HG03520 (cell line): ENCODE results near the gene LAMB2.

Experiments
- ATAC-seq: cut with Tn5 transposase; IDR thresholded peaks from one replicate; pipeline ENCODE4 v1.9.1; 2021; ENCODE audit warnings: mild to moderate bottlenecking, moderate library complexity; ENCODE audit not compliant: unreplicated experiment

LAMB2 gene

DNA sequence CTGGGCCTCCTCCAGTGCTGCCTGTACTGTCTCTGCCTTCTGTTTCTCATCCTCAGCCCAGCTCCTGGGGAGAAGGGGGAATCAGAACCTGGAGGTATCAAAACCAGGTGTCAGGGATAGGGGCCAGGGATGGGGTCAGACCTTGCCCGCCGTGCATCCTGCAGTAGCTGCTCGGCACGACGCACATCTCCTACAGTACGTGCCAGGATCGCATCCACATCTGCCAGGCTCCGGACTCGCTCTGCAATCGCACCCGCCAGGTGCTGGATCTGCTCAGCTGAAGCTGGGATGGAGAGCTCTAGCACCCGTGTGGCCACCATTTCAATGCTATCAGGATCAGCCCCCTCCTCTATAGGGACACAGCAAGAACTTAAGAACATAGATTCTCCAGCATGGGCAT is 10.8 kb downstream of the LAMB2 start:
- no peak for ATAC-seq

DNA sequence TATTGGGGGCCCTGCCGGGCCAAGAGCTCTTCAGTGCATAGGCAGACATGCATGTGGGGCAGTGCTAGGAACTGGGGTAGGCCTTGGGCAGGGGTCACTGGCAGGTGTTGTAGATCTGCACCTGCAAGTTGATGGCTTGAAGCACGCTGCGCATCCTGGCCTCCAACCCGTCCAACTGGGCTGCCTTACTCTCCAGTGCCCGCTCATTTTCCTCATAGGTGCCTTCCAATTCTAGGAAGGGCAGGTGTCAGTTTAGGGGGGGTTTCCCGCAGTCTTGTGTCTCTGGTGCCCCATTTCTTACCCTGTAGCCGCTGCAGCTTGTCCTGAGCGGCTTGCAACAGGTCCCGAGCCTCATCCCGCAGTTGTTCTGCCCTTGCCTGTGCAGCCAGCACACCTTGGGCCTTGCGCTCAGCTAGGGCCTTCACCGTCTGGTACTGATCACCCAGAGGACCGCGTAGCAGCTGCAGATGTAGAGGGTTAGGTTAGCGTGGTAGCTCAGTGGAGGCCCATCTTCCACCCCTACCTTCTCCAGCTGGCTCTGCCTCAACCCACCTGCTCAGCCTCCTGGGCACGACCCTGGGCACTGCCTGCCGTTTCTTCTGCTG is 11.6 kb downstream of the LAMB2 start:
- no peak for ATAC-seq

DNA sequence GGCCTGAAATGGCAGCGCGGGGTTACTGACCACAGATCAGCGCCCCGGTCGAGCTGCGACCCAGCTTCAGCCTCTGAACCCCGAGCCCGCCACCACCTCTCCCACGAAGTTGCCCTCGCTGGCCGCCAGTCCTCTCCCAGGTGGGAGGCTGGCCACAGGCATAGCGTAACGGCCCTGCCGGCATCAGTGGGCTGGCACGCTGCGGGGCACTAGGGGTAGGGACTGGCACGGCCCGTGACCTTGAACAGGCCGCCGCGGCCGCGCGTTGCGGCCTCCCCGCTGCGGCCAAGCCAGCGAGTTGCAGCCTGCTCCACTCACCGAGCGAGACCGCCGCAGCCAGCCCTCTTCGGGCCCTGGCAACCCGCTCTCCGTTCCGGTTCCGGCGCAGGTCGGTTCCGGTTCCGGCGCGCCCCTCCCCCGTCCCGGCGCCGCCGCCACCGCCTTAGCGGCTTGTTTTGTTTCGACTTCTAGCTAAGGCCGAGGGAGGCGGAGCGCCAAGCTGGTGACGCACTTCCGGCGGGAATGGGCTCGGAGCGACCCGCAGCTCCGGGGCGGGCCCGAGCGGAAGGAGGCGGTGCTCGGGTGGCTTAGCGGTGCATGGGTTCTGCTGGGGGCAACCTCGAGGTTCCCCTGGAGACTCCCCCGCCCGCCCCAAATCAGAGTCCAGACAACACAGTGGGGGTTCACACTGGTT is 12.3 kb downstream of the LAMB2 start, which contains the start of gene USP19:
Gene USP19 (minus strand): TSS at position 386 of the 694 bp plus-strand sequence. CDS start 1,678 bp downstream, outside the sequence.
- peak; percentile 78 for ATAC-seq

DNA sequence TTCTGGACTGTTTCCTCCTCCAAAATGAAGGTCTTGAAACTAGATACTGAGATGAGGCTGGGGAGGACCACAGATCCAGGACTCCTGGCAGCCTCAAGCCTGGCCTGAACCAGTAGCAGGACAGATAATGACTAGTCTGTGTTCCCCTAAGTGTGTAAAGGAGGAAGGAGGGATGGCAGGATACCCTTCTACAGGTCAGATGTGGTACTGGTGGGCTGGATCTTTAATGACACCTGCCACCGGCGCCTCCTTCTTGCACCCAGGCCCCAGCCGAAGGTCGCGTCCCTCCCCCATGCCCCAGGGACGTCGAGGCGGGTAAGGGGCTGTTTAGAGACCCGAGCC is 12.8 kb downstream of the LAMB2 start:
- no peak for ATAC-seq

DNA sequence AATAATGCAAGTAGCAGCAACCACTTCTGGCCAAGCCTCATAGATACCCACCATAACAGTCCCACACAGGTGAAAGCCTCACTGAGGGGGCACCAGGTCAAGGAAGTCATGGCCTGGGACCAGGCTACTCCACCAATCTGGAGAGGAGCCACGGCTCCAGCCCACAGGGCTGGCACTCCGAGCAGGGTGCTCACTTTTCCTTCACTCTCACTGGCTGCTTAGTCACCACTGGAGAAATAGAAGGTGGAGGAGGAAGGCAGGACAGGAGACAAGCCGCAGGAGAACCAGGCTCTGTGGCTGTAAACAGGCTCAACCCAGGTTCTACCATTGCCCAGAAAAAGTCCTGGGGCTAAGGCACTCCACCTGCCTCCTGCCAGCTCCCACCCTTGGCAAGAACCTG is 13.4 kb downstream of the LAMB2 start:
- ATAC-seq: no peak

DNA sequence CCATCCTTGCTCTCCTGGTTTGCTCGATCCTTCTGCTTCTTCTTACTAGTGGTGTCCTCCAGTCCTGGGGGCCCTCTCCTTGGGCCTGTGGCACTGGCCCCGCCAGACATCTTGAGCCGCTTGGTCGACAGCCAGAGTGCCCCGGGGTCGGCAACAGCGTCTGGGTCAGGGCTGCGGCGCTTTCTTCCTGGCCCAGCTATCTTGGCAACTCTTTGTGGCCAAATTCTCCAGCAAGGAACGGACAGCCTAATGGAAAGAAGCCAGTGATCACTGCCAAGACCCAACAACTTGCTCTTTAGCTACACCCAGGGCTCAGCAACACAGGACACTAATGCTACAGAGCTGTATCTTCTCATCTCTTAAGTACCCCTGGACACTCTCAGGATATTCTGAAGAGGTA is 13.8 kb downstream of the LAMB2 start:
- no peak for ATAC-seq

DNA sequence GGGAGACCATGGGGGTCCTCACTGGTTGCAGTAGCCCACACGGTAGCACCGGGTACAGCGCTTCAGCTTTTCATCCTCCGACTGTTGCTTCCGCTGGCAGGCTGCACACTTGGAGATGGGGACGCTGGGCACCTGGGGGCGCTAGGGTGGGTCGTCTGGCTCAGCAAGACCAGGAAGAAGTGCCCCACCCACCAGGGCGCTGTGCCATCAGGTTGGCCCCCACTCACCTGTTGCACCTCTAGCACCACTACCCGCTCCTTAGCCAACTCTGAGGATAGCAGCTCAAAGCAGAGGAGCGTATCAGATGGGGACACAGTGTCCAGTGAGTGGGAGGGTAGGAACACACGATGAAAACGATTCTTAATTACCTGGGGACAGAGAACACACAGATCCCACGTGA is 20.6 kb downstream of the LAMB2 start:
- no peak for ATAC-seq

DNA sequence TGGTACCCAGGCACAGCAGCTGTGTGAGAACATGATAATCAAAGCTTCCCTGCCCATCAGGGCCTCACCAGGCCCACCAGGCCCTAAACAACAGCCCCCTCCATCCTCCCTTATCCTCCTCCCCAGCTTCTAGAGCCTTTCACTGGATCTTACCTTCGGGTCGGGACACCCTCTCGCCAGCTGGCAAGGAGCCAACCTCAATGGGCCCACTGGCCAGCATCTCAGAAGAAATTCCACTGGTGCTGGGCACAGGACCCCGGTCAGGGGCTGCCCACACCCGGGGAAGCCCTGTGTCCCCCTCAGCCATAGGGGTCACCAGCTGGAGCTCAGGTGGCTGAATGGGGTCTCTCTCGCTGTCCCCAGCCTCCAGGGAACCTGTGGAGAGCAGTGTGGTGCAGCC is 21.5 kb downstream of the LAMB2 start:
- ATAC-seq: no peak

DNA sequence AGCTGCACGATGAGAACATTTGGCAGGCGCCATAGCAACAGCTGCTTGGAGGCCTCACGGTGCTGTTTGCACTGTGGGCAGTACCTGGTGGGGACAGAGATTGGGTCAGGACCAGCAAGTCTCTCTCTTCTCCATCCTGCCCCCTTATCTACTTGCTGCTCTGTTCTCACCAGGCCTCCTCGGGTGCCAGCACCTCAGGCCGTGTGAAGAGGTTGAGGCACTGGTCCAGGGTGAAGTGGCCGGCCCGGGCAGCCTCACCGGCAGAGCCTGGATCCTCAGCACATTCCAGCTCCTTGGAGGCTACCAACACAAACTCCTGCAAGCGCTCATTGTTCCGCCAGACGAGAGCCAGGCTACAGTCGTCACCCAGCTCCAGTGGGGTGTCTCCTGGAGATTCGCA is 22.1 kb downstream of the LAMB2 start:
- no peak for ATAC-seq

DNA sequence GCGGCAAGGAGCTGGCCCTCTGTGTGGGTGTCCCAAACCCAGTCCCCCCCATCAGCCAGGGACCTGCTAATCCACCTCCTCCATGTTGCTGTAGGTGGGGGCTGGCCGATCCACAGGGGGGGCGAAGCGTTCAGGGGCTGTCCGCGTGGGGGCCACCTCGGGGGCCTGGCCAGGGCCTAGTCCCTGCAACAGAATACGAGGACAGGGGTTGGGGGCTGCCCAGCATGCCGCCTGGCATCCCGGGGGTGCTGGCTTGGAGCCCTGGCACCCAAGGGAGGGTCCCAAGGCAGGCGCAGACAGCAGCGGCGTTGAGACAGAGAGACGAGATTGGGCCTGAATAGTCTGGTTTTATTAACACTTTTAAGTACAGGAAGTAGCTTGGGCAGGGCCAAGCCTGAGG is 24.5 kb downstream of the LAMB2 start:
- ATAC-seq: no peak

DNA sequence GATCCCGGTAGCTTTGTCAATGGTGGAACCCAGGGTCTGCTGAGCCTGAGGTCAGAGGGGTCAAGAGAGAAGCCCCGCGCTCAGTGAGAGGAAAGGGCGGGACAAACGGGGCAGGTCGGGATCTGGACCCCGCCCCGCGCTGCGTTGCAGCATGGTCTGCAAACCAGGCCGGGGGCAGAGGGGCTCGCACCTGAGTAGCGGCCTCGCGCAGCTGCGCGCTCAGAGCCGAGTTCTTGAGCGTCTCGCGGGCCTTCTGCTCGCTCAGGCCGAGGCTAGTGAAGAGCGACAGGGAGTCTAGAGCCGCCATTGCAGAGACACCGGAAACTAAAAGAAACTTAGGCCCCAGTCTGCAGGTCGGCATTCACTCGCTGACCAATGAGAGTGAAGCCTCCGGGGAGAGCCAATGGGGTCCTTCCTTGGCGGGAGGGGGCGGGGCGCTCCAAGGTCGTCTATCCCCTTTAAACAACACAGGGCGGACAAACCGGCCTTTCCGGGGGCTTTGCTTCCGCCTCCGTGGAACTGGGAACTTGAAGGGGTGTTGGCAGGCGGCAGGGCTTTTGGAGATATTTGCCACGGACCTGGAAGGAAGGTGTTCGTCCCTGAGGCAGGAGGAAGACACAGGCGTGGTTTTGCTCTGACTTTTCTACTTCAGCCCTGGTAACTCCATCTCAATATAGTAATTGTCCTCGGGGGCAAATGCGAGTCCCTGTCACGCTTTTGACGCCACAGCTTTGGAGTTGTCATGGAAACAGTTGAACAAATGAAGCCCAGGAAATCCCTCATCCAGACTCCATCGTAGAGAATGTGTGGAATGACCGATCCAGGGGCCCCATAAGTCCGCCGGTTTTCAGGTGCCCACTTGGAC is 28.2 kb downstream of the LAMB2 start, which contains the start of gene QARS1:
Gene QARS1 (minus strand): TSS at position 331 of the 865 bp plus-strand sequence. CDS start 24 bp downstream, at position 307.
- ATAC-seq: peak; percentile 79

DNA sequence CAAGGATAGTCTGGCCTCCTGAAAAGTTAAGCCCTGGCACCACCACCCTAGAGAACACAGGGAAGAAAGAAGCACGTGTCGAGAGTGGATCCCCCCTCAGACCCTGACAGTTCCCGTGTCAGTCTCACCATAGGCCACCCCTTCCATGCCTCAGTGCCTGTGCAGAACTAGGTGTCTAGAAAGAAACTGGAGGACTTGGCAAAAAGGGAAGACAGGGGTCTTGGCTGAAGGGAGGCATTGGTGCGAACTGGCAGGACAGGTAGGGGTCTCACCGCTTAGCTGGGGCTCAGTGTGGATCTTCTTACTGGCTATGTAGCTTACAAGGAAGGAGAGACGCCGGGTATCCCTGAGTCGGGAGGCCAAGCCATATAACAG is 28.8 kb downstream of the LAMB2 start:
- no peak for ATAC-seq

DNA sequence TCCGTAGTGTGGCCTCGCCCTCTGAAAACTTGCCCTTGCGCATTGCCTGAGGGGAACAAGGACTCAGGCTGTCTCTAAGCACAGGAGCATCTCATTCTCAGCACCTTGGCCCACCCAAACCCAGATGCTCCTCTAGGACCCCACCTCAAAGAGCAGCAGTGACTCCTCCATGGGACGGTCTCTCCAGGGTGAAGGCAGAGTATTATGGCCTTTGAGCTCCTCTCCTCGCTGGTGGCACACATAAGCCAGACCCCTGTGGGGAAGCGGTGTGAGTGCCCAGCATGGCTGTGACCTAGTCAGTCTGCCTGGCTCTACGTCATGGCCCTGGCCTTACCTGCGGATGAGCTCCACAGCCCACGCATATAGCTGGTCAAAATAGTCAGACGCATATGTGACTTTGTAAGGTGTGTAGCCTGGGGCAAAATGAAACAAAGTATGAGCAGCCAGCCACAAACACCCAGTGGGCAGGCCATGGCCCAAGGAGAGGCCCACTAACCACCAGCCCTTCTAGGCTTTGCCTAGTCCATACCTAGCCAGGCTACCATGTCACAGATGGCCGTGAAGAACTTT is 32.7 kb downstream of the LAMB2 start:
- ATAC-seq: no peak

DNA sequence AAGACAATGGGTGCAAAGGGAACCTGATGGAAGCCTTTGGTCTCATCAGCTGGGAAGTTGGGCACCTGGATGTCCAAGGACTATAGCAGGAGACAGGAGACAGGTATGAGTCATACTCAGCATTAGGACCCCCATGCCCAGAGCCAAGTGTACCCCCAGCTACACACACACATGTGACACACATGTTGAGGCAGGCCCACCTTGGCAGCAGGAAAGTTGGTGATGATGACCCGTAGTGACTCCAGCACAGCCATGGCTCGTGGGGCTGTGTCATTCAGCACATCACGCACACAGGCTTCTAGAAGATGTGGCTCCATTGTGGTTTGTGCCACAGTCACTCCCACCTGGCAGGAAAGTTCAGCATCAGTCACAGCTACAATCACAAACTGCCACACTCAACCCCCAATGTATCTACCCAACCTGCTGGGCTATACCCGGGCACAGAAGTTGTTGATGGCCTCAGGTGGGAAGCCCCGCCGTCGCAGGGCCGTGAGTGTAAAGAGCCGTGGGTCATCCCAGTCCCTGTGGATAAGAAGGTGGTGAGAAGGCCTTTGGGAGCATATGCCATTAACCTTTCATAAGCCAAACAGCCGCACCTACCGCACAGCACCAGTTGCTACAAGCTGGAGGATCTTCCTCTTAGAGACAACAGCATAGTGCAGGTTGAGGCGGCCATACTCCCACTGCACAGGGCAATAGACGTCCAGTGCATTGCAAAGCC is 33.8 kb downstream of the LAMB2 start:
- no peak for ATAC-seq

DNA sequence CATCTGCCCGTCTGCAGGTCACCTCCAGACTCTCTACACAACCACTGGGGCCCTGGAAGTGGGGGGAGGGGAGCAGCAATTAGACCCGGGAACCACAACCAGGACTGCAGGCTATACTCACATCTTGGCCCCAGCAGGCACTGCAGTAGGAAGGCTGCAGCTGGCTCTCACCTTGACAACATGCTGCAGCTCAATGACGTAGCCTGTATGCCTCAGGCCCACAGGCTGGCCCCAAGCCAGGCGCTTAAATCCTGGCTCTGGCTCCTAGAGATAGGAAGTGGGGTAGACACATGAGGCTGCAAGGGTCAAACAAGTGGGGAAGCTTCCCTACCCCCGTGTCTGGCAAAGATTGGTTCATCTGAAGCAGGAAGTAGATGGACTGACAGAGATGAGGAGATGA is 34.4 kb downstream of the LAMB2 start:
- ATAC-seq: no peak

DNA sequence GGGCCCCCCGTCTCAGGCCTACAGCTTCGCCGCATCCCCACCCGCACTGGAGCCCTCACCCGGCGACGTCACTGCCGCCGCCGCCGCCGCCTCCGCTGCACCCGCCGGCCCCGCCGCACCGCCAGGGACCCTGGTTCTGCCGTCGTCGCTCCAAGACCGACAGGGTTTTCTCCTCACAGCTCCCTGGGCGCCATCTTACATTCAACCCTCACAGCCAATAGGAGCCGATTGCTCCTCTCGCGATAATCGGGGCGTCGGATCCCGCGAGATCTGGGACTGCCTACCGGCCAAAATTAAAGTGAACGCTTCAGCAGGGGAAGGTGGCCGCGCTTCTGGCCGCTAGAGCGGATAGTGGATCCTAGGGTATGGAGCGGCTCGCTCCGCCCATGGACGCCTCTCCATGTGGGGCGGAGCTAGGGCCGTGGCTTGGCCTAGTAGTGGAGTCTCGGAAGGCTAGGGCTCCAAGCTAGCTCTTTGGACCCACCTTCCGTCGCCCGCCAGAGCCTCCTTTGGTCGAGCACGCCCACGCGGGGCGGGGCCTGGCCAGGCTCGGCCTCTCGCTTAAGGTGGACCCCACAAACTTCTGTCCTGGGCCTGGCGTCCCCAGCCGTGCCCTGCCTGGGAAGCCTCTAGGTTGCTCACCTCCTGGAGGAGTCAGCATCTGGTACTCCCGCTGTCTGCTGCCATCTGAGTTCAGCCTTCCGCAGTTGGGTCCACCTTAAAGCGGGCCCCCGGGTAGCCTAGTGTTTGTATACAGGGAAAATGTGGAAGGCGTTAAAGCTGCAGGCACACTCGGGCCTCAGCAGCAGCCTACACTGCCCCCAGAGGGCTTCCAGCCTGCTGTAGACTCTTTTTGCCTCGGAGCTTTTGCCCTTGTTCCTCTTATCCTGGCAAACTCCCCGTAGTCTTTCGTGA is 38.7 kb downstream of the LAMB2 start, which contains the start of gene QRICH1:
Gene QRICH1 (minus strand): TSS at position 219 of the 915 bp plus-strand sequence. CDS start 17,054 bp downstream, outside the sequence.
- peak; percentile 66 for ATAC-seq

DNA sequence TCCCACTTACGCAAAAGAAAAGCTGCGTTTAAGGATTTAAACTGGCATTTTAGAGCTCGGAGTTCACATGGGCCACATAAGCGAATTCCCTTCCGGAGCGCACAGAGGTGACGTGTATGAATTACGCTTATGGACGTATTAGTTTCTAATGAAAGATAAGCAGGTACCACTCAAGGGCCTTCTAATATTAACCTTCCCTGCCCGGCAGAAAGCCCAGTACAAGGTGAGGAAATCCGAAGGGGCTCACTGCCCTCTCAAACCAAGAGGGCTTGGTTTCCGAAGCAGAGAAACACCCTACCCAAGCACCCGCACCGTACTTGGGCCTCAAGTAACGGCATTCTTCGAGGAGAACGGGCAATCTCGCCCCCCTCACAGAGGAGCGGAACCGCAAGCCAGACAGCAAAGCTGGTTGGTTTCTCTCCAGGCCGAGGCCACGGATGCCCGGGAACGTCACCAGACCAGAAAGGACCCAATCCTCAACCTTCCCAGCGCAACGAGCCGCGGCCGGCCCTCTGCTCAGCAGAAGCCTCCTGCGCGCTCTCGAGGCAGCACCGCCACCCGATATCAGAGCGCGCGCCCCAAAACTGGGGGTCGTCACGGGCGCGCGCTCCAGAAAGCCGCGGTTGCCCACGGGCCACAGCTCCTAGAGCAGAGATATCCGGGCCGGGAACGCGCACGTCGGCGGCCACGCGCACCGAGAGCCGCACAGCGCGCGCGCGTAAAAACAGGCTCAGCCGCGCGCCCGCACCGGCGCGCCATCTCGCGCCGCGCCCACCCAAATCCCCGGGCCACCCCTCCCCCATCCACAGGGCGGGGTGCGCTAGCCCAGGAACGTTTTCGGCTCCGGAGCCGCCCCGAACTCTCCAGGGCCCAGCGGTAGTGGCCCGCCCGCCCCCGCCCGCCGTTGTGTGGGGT is 39.7 kb downstream of the LAMB2 start:
- peak; percentile 27 for ATAC-seq

DNA sequence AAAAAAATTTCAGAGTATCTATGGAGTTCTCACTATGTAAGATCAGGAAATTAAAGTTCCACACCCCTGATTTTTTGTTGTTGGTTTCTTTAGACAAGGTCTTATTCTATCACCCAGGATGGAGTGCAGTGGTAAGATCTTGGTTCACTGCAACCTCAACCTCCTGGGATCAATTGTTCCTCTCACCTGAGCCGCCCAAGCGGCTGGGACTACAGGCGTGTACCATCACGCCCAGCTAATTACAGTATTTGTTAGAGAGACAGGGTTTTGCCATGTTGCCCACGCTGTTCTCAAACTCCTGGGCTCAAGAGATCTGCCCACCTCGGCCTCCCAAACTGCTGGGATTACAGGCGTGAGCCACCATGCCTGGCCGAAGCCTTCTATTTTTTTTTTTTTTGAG is 51.4 kb downstream of the LAMB2 start:
- ATAC-seq: no peak

DNA sequence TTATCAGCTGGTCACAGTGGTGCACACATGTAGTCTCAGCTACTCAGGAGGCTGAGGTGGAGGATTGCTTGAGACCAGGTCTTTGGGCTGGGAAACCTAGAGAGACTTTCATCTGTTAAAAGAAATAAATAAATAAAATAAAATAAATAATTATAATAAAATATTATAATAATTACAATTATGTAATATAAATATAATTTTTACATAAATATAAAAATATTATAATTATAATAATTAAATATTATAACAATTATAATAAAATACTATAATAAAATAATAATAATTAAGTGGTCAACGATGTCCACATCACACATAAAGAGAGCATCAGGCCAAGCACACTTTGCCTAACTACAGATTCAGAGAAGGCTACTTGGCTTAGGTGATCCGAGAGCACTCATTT is 53.6 kb downstream of the LAMB2 start:
- ATAC-seq: no peak
